Activated B cell treated with CpG ODN at 0.5 μM for 24 hours (primary cell): Measurements from ENCODE around the gene KCNAB2. TPM values are rescaled to one million over a fixed set of nuclear protein-coding genes. Genes with fewer than 3 reads are reported as not detected.

Experiments used
- ATAC-seq: fragments of 200-7000 bp; cut with Tn5 transposase; one replicate; pipeline ENCODE4 v1.10.0; 2021; ENCODE audit warnings: low read depth, mild to moderate bottlenecking, moderate library complexity
- CTCF ChIA-PET: fragments of 350-600 bp; sonication (Branson Sonifier 250); formaldehyde crosslinking; loops from one replicate; lab custom pipeline; 2021; ENCODE audit warnings: antibody characterized with exemption; lab: Charles Lee
- POLR2A ChIA-PET: fragments of 350-600 bp; sonication (Branson Sonifier 250); formaldehyde crosslinking; loops from one replicate; lab custom pipeline; 2021; ENCODE audit warnings: antibody characterized with exemption; lab: Charles Lee
- DNase-seq: peaks from one replicate; pipeline ENCODE4 v3.0.0; 2022
- H3K27ac Mint-ChIP-seq: one replicate; pipeline ENCODE4 v1.8.0; 2020; ENCODE audit warnings: mixed read lengths
- H3K27me3 Mint-ChIP-seq: one replicate; pipeline ENCODE4 v1.8.0; 2021; ENCODE audit warnings: mixed read lengths
- H3K36me3 Mint-ChIP-seq: one replicate; pipeline ENCODE4 v1.8.0; 2021; ENCODE audit warnings: low read depth, mixed read lengths
- H3K4me1 Mint-ChIP-seq: one replicate; pipeline ENCODE4 v1.8.0; 2021; ENCODE audit warnings: mixed read lengths
- H3K4me3 Mint-ChIP-seq: one replicate; pipeline ENCODE4 v1.8.0; 2020; ENCODE audit warnings: mild to moderate bottlenecking, mixed read lengths
- H3K9me3 Mint-ChIP-seq: one replicate; pipeline ENCODE4 v1.8.0; 2020; ENCODE audit warnings: mixed read lengths
- CTCF ChIP-seq: fragments of 200-600 bp; IDR thresholded peaks from one replicate; pipeline ENCODE4 v1.8.0; 2022; ENCODE audit warnings: antibody characterized with exemption, mild to moderate bottlenecking
- intact Hi-C: fragments of 100-400 bp; cut with micrococcal nuclease; formaldehyde crosslinking; loops from one replicate; pipeline ENCODE4 v1.15.1; 2024
- total RNA-seq: library from RNA; stranded (reverse); gene quantifications from 2 replicates; pipeline ENCODE4 v1.2.3, GENCODE V29; 2022

Gene KCNAB2
- total RNA-seq, 1 donor from 2014 or later = 121 TPM

GRCh38 chr1:6077919-6078318 lies 32.2 kb downstream of the KCNAB2 start:
- peaks cover 80% of the 10 kb centered on the region for H3K36me3 Mint-ChIP-seq
- intact Hi-C loops = no loop called here
- DNase-seq = no peak
- H3K4me1 Mint-ChIP-seq = no peaks in the 10 kb centered on the region
- ATAC-seq = no peak
- TF ChIP-seq CTCF = no peak
- H3K4me3 Mint-ChIP-seq = no peak overlapping the region
- H3K27ac Mint-ChIP-seq = no peak overlapping the region
- POLR2A ChIA-PET = no interaction called here
- CTCF ChIA-PET = no interaction called here
- no peaks in the 10 kb centered on the region for H3K9me3 Mint-ChIP-seq
- no peaks in the 10 kb centered on the region for H3K27me3 Mint-ChIP-seq

DNA sequence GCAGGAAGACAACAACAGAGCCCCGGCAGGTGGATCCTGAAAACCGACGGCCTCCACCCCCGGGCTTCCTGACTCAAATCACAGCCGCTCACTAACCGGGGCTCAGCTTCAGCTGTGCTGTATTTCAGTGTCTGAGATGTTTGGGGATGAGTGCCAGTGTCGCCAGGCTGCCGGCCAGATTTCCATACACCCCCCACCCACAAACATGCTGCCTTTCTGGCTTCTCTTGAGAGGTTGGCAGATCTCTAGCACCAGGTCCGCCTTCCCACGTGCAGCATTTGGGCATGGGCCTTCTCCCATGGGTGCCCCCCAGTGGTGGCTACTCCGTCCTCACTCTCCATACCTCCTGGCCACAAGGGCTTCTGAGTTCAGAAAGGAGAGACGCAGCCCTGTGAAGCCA lies 34.8 kb downstream of the KCNAB2 start:
- ATAC-seq (no peak), DNase-seq (no peak)
- Mint-ChIP-seq H3K4me3 (no peak overlapping the region), H3K36me3 (peaks cover 80% of the 10 kb centered on the region), H3K27ac (no peak overlapping the region), H3K9me3 (no peaks in the 10 kb centered on the region), H3K4me1 (no peaks in the 10 kb centered on the region), H3K27me3 (no peaks in the 10 kb centered on the region)
- intact Hi-C loops = no loop called here
- TF ChIP-seq CTCF = no peak
- POLR2A ChIA-PET = no interaction called here
- CTCF ChIA-PET = no interaction called here

- Mint-ChIP-seq H3K4me3 (no peak overlapping the region), H3K4me1 (no peaks in the 10 kb centered on the region), H3K36me3 (peaks cover 72% of the 10 kb centered on the region), H3K27ac (no peak overlapping the region), H3K27me3 (no peaks in the 10 kb centered on the region), H3K9me3 (no peaks in the 10 kb centered on the region)
- POLR2A ChIA-PET = interaction anchor here (0.8 kb wide), 1 partner anchor 427 kb away, joined by 4 read pairs; no protein-coding TSS in a partner anchor
- DNase-seq (no peak), ATAC-seq (no peak)
- TF ChIP-seq CTCF = no peak
- intact Hi-C loops = no loop called here
- CTCF ChIA-PET = no interaction called here
Measured at GRCh38 chr1:6081901-6082300, 36.2 kb downstream of the KCNAB2 start.

DNA sequence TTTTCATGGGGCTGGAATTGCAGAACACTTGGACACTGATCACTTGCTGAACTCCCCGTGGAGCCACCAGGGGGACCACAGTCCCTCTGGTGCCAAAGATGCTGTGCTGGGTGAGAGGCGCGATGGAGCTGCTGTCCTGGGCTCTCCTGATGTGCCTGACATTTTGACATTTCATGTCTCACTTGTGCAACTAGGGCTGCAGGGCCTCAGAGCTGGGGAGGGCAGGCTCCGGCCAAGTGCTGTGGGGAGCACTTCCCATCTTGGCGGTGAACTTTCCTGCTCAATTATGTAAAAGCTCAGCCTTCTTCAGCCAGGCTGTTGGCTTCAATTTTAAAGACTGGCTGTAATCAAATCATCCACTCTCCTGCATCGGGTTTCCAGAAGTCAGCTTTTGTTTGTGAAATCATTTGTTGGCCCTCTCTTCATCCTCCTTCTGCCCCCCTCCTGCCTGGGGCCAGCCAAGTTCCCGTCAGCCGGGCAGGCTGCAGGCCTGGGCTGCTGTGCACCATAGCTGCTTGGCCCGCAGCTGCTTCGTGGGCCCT lies 36.8 kb downstream of the KCNAB2 start:
- no peaks in the 10 kb centered on the region for H3K9me3 Mint-ChIP-seq
- intact Hi-C loops = no loop called here
- H3K36me3 Mint-ChIP-seq = peaks cover 72% of the 10 kb centered on the region
- no peak for DNase-seq
- TF ChIP-seq CTCF = no peak
- no peak overlapping the region for H3K4me3 Mint-ChIP-seq
- CTCF ChIA-PET = no interaction called here
- ATAC-seq = no peak
- POLR2A ChIA-PET = interaction anchor here (0.8 kb wide), 1 partner anchor 426 kb away, joined by 4 read pairs; no protein-coding TSS in a partner anchor
- no peak overlapping the region for H3K27ac Mint-ChIP-seq
- no peaks in the 10 kb centered on the region for H3K27me3 Mint-ChIP-seq
- H3K4me1 Mint-ChIP-seq = no peaks in the 10 kb centered on the region

DNA sequence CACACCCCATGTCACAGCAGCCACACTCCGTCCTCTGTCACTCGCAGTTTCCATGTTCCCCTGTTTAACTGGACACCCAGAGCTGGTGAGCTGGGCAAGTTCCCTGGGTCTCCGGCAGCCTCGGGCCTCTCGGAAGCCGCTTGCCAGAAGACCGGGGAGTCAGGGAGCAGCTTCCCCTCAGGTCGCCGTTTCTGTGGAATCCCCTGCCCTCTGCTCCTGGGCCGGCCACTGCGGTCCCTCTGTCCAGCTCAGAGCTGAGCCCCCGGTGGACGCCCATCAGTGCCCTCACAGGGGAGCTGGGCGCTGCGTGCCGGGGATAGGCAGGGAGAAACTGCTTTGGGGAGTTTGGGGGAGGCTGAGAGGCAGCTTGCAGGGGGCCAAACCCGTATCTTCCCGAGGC lies 37.7 kb downstream of the KCNAB2 start:
- H3K36me3 Mint-ChIP-seq = peaks cover 68% of the 10 kb centered on the region
- intact Hi-C loops = no loop called here
- no peak for TF ChIP-seq CTCF
- no peaks in the 10 kb centered on the region for H3K27me3 Mint-ChIP-seq
- H3K4me3 Mint-ChIP-seq = no peak overlapping the region
- CTCF ChIA-PET = no interaction called here
- no peak for ATAC-seq
- no peaks in the 10 kb centered on the region for H3K4me1 Mint-ChIP-seq
- DNase-seq = no peak
- no peak overlapping the region for H3K27ac Mint-ChIP-seq
- no peaks in the 10 kb centered on the region for H3K9me3 Mint-ChIP-seq
- POLR2A ChIA-PET = no interaction called here
